A549 (cell line): Measurements from ENCODE around the gene CDK19. TPM values are rescaled to one million over a fixed set of nuclear protein-coding genes. Genes with fewer than 3 reads are reported as not detected.

Experiments
- ATAC-seq, 2 experiments: fragments of 200-7000 bp in 1 of 2; fragments of >200 bp in 1 of 2; cut with Nextera tagmentation in 1 of 2; cut with Tn5 transposase in 1 of 2; 3 replicates each; pipeline versions ENCODE4 v1.8.0 to v1.9.1; 2018 to 2020; ENCODE audit warnings: mild to moderate bottlenecking in 1 of 2, moderate library complexity in 1 of 2
- CTCF ChIA-PET: fragments of 300-600 bp; sonication (Branson Sonifier 250); formaldehyde crosslinking; extraction: SDS; loops from one replicate; lab custom pipeline; 2021; ENCODE audit warnings: antibody characterized with exemption, inconsistent platforms; lab: Yijun Ruan, JAX
- POLR2A ChIA-PET: fragments of 350-600 bp; formaldehyde crosslinking; extraction: SDS; loops from one replicate; lab custom pipeline; 2021; ENCODE audit warnings: antibody characterized with exemption, inconsistent platforms; lab: Yijun Ruan, JAX
- DNase-seq, 2 experiments: peaks; one replicate each; pipeline versions ENCODE4 v3.0.0 to v3.0.0-alpha.2; 2011 to 2016; ENCODE audit warnings: low read depth in 1 of 2, low spot score in 1 of 2
- FAIRE-seq: peaks from 2 replicates; lab custom pipeline; 2011; peaks lifted over from hg19 to GRCh38; lab: Jason Lieb, UNC
- H3K27ac ChIP-seq, 2 experiments: fragments of >200 bp; sonication (Bioruptor Twin); formaldehyde crosslinking; 3 replicates each; pipeline ENCODE4 v1.5.1; 2016 to 2017
- H3K4me1 ChIP-seq: fragments of >200 bp; sonication (Bioruptor Twin); formaldehyde crosslinking; 3 replicates; pipeline ENCODE4 v1.6.1; 2016
- H3K4me2 ChIP-seq: fragments of >200 bp; sonication (Bioruptor Twin); formaldehyde crosslinking; 3 replicates; pipeline ENCODE4 v1.6.1; 2016
- H3K4me3 ChIP-seq: fragments of >200 bp; sonication (Bioruptor Twin); formaldehyde crosslinking; 3 replicates; pipeline ENCODE4 v1.5.1; 2016
- H3K9me3 ChIP-seq: fragments of >200 bp; sonication (Bioruptor Twin); formaldehyde crosslinking; 3 replicates; pipeline ENCODE4 v1.6.1; 2016
- BHLHE40 ChIP-seq: IDR thresholded peaks from 2 replicates; pipeline ENCODE4 v1.6.1; 2012; ENCODE audit warnings: low read depth, low read length, inconsistent platforms
- CBX2 ChIP-seq: fragments of 200-600 bp; sonication (generic); IDR thresholded peaks from 2 replicates; pipeline ENCODE4 v1.6.1; 2016; ENCODE audit warnings: low read depth, mild to moderate bottlenecking, borderline replicate concordance
- CBX8 ChIP-seq: fragments of 200-600 bp; sonication (generic); IDR thresholded peaks from 2 replicates; pipeline ENCODE4 v1.6.1; 2016
- E2F6 ChIP-seq: IDR thresholded peaks from 2 replicates; pipeline ENCODE4 v1.6.1; 2012; ENCODE audit warnings: low read depth, borderline replicate concordance
- EHMT2 ChIP-seq: fragments of 200-600 bp; sonication (generic); IDR thresholded peaks from 2 replicates; pipeline ENCODE4 v1.6.1; 2016; ENCODE audit warnings: antibody characterized with exemption, low read depth, mild to moderate bottlenecking, moderate library complexity
- ESRRA ChIP-seq: fragments of 150-350 bp; IDR thresholded peaks from 2 replicates; pipeline ENCODE4 v1.6.1; 2014; ENCODE audit warnings: mild to moderate bottlenecking, low read length, borderline replicate concordance
- FOSB ChIP-seq: fragments of 250-450 bp; sonication (Bioruptor Pico); IDR thresholded peaks from 2 replicates; pipeline ENCODE4 v1.5.0; 2020; ENCODE audit warnings: mild to moderate bottlenecking, moderate library complexity
- FOXS1 ChIP-seq: fragments of 250-450 bp; sonication (Bioruptor Pico); IDR thresholded peaks from 2 replicates; pipeline ENCODE4 v1.5.0; 2020; ENCODE audit warnings: mild to moderate bottlenecking, moderate library complexity
- GATA3 ChIP-seq: IDR thresholded peaks from 2 replicates; pipeline ENCODE4 v1.6.1; 2012; ENCODE audit warnings: borderline replicate concordance
- HEYL ChIP-seq: fragments of 250-450 bp; sonication (Bioruptor Pico); IDR thresholded peaks from 2 replicates; pipeline ENCODE4 v1.8.0; 2021; ENCODE audit warnings: mild to moderate bottlenecking, moderate library complexity
- JUNB ChIP-seq: fragments of >200 bp; sonication (Bioruptor Twin); formaldehyde crosslinking; IDR thresholded peaks from 2 replicates; pipeline ENCODE4 v1.6.1; 2016
- NR3C1 ChIP-seq: fragments of >200 bp; sonication (Bioruptor Twin); formaldehyde crosslinking; IDR thresholded peaks from 3 replicates; pipeline ENCODE4 v1.6.1; 2017
- PBX3 ChIP-seq: IDR thresholded peaks from 2 replicates; pipeline ENCODE4 v1.6.1; 2012
- PHF8 ChIP-seq: fragments of 200-600 bp; sonication (generic); IDR thresholded peaks from 2 replicates; pipeline ENCODE4 v1.6.1; 2016; ENCODE audit warnings: low read depth, mild to moderate bottlenecking, antibody characterized with exemption, moderate library complexity, borderline replicate concordance
- POLR2A ChIP-seq: IDR thresholded peaks from 2 replicates; pipeline ENCODE4 v1.6.1; 2012; ENCODE audit warnings: mild to moderate bottlenecking, low read length
- POLR2AphosphoS2 ChIP-seq: conservative IDR thresholded peaks from 2 replicates; pipeline ENCODE4 v1.6.1; 2012; ENCODE audit warnings: low read length, improper control_type of control experiment, inconsistent platforms
- RCOR1 ChIP-seq: fragments of 150-350 bp; IDR thresholded peaks from 2 replicates; pipeline ENCODE4 v1.6.1; 2014; ENCODE audit warnings: antibody characterized with exemption, low read length, low read depth
- RNF2 ChIP-seq: fragments of 200-600 bp; sonication (generic); IDR thresholded peaks from 2 replicates; pipeline ENCODE4 v1.6.1; 2016; ENCODE audit warnings: low read depth, mild to moderate bottlenecking, antibody characterized with exemption, moderate library complexity, borderline replicate concordance
- SMC3 ChIP-seq: fragments of >200 bp; sonication (Bioruptor Twin); formaldehyde crosslinking; IDR thresholded peaks from 3 replicates; pipeline ENCODE4 v1.6.1; 2018; ENCODE audit warnings: inconsistent platforms
- ZC3H11A ChIP-seq: fragments of 450-650 bp; IDR thresholded peaks from 2 replicates; pipeline ENCODE4 v1.6.1; 2014; ENCODE audit warnings: antibody characterized with exemption, mild to moderate bottlenecking
- ZFP36 ChIP-seq: fragments of 450-650 bp; IDR thresholded peaks from 2 replicates; pipeline ENCODE4 v1.6.1; 2014; ENCODE audit warnings: borderline replicate concordance; ENCODE audit not compliant: partially characterized antibody
- ZNF302 ChIP-seq: fragments of 250-450 bp; sonication (Bioruptor Pico); IDR thresholded peaks from 2 replicates; pipeline ENCODE4 v1.9.0; 2021; ENCODE audit warnings: inconsistent platforms, mild to moderate bottlenecking, moderate library complexity
- WGBS: methylation state at CpG from one replicate; pipeline ENCODE4 v1.1.6; 2017; ENCODE audit errors: missing lambda C conversion rate; 5-methylcytosine and 5-hydroxymethylcytosine counted together
- polyA plus RNA-seq, 4 experiments: library from polyadenylated mRNA; depleted of rRNA in 3 of 4; stranded (reverse); fragments of >200 nt; fragmentation: RNase III in 1 of 4; extraction: RNeasy Plus Mini Kit Qiagen cat#74134 plus additional on column Dnase treatment in 1 of 4; gene quantifications; 2 replicates in 3 of 4; 3 replicates in 1 of 4; pipeline ENCODE4 v1.2.3, GENCODE V29; 2011 to 2017
- TF ChIP-seq, protein P1 (sequence below): fragments of 150-350 bp; IDR thresholded peaks from 2 replicates; pipeline ENCODE4 v1.6.1; 2014; ENCODE audit warnings: low read depth, mild to moderate bottlenecking, low read length
- TF ChIP-seq, protein P2 (sequence below): fragments of 200-600 bp; sonication (generic); IDR thresholded peaks from 2 replicates; pipeline ENCODE4 v1.6.1; 2016; ENCODE audit warnings: antibody characterized with exemption, mild to moderate bottlenecking, moderate library complexity

The CDK19 gene
- polyA plus RNA-seq, 2 of the 4 experiments (the other 2 are of a cell fraction), result 7.1 to 18.6 TPM

DNA sequence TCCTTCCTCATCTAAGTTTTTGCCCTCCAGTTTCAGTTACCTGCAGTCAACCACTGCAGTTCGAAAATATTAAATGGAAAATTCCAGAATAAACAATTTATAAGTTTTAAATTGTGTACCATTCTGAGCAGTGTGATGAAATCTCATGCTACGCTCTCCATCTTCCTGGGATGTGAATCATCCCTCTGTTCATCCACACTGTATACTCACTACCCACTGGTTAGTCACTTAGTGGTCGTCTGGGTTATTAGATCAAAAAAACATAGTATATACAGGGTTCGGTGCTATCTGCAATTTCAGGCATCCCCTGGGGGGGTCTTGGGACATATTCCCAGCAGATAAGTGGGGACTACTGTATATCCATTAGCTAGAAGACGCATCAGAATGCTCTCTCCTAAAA is 186.9 kb downstream of the CDK19 start (continued):
- TF ChIP-seq FOXS1 (CRISPR knock-in tag), result no peak

GRCh38 chr6:110626442-110626841 is 188.8 kb downstream of the CDK19 start:
- no peak for FAIRE-seq
- H3K4me1 ChIP-seq, result no peaks in the 10 kb centered on the region

DNA sequence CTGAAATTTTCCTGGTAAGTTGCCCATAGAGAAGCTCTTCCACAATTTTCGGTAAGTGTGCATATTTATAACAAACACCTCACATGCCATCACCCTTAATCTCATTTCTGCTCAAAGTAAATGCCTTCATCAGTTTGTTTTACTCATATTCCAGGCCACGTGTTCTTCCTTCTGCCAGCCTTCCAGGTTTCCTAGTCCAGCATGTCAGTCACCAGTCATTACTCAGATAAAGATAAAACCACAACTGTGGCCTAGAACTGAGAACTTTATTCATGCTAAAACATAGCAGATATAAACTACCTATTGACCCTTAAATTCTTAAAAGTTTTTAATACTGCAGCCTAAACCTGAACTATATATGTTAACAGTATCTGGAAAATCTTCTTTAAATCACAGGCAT is 189.4 kb downstream of the CDK19 start:
- no peak for TF ChIP-seq ZC3H11A
- no peak for TF ChIP-seq GATA3
- TF ChIP-seq FOXS1 (CRISPR knock-in tag), result no peak
- no peak for TF ChIP-seq PHF8
- TF ChIP-seq, protein P1, sequence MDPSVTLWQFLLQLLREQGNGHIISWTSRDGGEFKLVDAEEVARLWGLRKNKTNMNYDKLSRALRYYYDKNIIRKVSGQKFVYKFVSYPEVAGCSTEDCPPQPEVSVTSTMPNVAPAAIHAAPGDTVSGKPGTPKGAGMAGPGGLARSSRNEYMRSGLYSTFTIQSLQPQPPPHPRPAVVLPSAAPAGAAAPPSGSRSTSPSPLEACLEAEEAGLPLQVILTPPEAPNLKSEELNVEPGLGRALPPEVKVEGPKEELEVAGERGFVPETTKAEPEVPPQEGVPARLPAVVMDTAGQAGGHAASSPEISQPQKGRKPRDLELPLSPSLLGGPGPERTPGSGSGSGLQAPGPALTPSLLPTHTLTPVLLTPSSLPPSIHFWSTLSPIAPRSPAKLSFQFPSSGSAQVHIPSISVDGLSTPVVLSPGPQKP, result no peak
- no peak for TF ChIP-seq POLR2A
- TF ChIP-seq, protein P2, sequence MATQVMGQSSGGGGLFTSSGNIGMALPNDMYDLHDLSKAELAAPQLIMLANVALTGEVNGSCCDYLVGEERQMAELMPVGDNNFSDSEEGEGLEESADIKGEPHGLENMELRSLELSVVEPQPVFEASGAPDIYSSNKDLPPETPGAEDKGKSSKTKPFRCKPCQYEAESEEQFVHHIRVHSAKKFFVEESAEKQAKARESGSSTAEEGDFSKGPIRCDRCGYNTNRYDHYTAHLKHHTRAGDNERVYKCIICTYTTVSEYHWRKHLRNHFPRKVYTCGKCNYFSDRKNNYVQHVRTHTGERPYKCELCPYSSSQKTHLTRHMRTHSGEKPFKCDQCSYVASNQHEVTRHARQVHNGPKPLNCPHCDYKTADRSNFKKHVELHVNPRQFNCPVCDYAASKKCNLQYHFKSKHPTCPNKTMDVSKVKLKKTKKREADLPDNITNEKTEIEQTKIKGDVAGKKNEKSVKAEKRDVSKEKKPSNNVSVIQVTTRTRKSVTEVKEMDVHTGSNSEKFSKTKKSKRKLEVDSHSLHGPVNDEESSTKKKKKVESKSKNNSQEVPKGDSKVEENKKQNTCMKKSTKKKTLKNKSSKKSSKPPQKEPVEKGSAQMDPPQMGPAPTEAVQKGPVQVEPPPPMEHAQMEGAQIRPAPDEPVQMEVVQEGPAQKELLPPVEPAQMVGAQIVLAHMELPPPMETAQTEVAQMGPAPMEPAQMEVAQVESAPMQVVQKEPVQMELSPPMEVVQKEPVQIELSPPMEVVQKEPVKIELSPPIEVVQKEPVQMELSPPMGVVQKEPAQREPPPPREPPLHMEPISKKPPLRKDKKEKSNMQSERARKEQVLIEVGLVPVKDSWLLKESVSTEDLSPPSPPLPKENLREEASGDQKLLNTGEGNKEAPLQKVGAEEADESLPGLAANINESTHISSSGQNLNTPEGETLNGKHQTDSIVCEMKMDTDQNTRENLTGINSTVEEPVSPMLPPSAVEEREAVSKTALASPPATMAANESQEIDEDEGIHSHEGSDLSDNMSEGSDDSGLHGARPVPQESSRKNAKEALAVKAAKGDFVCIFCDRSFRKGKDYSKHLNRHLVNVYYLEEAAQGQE, result no peak
- no peak overlapping the region for H3K4me3 ChIP-seq
- no peak overlapping the region for H3K4me2 ChIP-seq
- ATAC-seq (no peak), DNase-seq (no peak), FAIRE-seq (no peak)
- no peaks in the 10 kb centered on the region for H3K9me3 ChIP-seq
- ChIA-PET POLR2A (no interaction called here), CTCF (no interaction called here)
- H3K27ac ChIP-seq, result no peak overlapping the region
- H3K4me1 ChIP-seq, result no peaks in the 10 kb centered on the region
- WGBS, result 77% methylated on average over 2 of the region's 2 CpGs

More at GRCh38 chr6:110626442-110626841, 188.8 kb downstream of the CDK19 start:
- ATAC-seq, result no peak
- no peak overlapping the region for H3K27ac ChIP-seq
- no peak overlapping the region for H3K4me3 ChIP-seq
- no peaks in the 10 kb centered on the region for H3K9me3 ChIP-seq
- DNase-seq, result no peak
- TF ChIP-seq SMC3, result no peak
- no peak for TF ChIP-seq HEYL (CRISPR knock-in tag)
- no peak for TF ChIP-seq EHMT2
- no peak for TF ChIP-seq NR3C1
- TF ChIP-seq E2F6, result no peak
- TF ChIP-seq FOSB (CRISPR knock-in tag), result no peak
- TF ChIP-seq ZFP36, result no peak
- TF ChIP-seq POLR2AphosphoS2, result no peak
- TF ChIP-seq ESRRA, result no peak
- TF ChIP-seq PBX3, result no peak
- TF ChIP-seq BHLHE40, result no peak
- TF ChIP-seq RNF2, result no peak
- TF ChIP-seq CBX2, result no peak
- TF ChIP-seq PHF8, result no peak
- no peak for TF ChIP-seq JUNB
- no peak for TF ChIP-seq ZNF302 (CRISPR knock-in tag)
- no peak for TF ChIP-seq CBX8
- no peak for TF ChIP-seq RCOR1
- CTCF ChIA-PET, result no interaction called here
- no peak overlapping the region for H3K4me2 ChIP-seq
- WGBS, result 94% methylated on average over 1 of the region's 1 CpG
- POLR2A ChIA-PET, result no interaction called here
